H1 (cell line): ENCODE data around the gene TLR5. TPM values are rescaled to one million over a fixed set of nuclear protein-coding genes. Genes with fewer than 3 reads are reported as not detected.

Source experiments
- CTCF ChIA-PET: fragments of 300-600 bp; sonication (Branson Sonifier 250); formaldehyde crosslinking; loops from one replicate; lab custom pipeline; 2021; ENCODE audit not compliant: partially characterized antibody; lab: Charles Lee
- POLR2A ChIA-PET: fragments of 300-600 bp; sonication (Branson Sonifier 250); formaldehyde crosslinking; loops from one replicate; lab custom pipeline; 2021; ENCODE audit warnings: inconsistent platforms; ENCODE audit not compliant: partially characterized antibody; lab: Charles Lee
- DNase-seq, 2 experiments: peaks; one replicate each; pipeline versions ENCODE4 v3.0.0 to v3.0.0-alpha.2; 2010 to 2022; ENCODE audit warnings: low spot score in 2 of 2, low read depth in 1 of 2, mixed read lengths in 1 of 2
- FAIRE-seq: peaks from 2 replicates; lab custom pipeline; 2011; peaks lifted over from hg19 to GRCh38; lab: Jason Lieb, UNC
- H2AFZ ChIP-seq: 2 replicates; pipeline ENCODE4 v1.8.1; 2012; ENCODE audit warnings: low read length, inconsistent platforms
- H2AK5ac ChIP-seq: 2 replicates; pipeline ENCODE4 v1.6.1; 2013; ENCODE audit warnings: low read depth, low read length
- H2BK120ac ChIP-seq: replicated peaks from 2 replicates; pipeline ENCODE3; 2013; ENCODE audit warnings: low read depth, low read length, inconsistent platforms
- H2BK12ac ChIP-seq: 2 replicates; pipeline ENCODE4 v1.6.1; 2013; ENCODE audit warnings: low read depth, low read length
- H2BK15ac ChIP-seq: 2 replicates; pipeline ENCODE4 v1.6.1; 2013; ENCODE audit warnings: low read length
- H2BK20ac ChIP-seq: 2 replicates; pipeline ENCODE4 v1.6.1; 2013; ENCODE audit warnings: low read length
- H2BK5ac ChIP-seq: 2 replicates; pipeline ENCODE4 v1.6.1; 2013; ENCODE audit warnings: low read depth, low read length
- H3K14ac ChIP-seq: 2 replicates; pipeline ENCODE4 v1.6.1; 2013; ENCODE audit warnings: inconsistent platforms; ENCODE audit not compliant: insufficient read length
- H3K18ac ChIP-seq: 2 replicates; pipeline ENCODE4 v1.6.1; 2013; ENCODE audit warnings: low read length; ENCODE audit errors: extremely low read depth
- H3K23ac ChIP-seq: 2 replicates; pipeline ENCODE4 v1.6.1; 2013; ENCODE audit warnings: inconsistent platforms; ENCODE audit not compliant: insufficient read length
- H3K23me2 ChIP-seq: 2 replicates; pipeline ENCODE4 v1.6.1; 2013; ENCODE audit warnings: low read depth, low read length
- H3K27ac ChIP-seq: 2 replicates; pipeline ENCODE4 v1.6.1; 2011; ENCODE audit warnings: low read depth, low read length, inconsistent platforms
- H3K27me3 ChIP-seq, 4 experiments: replicated peaks in 1 of 4; 1 replicate in 1 of 4; 2 replicates in 3 of 4; pipeline versions ENCODE4 v1.6.1 to v1.8.1; 2011 to 2013; ENCODE audit warnings: low read length in 3 of 4, mild to moderate bottlenecking in 3 of 4, inconsistent platforms in 2 of 4, mixed read lengths in 2 of 4, moderate library complexity in 1 of 4; ENCODE audit not compliant: control insufficient read depth in 3 of 4, insufficient read depth in 3 of 4; ENCODE audit errors: extremely low read depth in 1 of 4
- H3K36me3 ChIP-seq, 4 experiments: 2 replicates each; pipeline versions ENCODE4 v1.6.1 to v1.8.1; 2011 to 2013; ENCODE audit warnings: mild to moderate bottlenecking in 4 of 4, low read length in 3 of 4, moderate library complexity in 2 of 4, control low read depth in 1 of 4, inconsistent platforms in 1 of 4; ENCODE audit not compliant: insufficient read depth in 4 of 4, control insufficient read depth in 2 of 4
- H3K4ac ChIP-seq: replicated peaks from 2 replicates; pipeline ENCODE3; 2013; ENCODE audit warnings: low read length, low read depth, mixed read lengths, inconsistent platforms; ENCODE audit not compliant: insufficient read length
- H3K4me1 ChIP-seq, 4 experiments: replicated peaks in 1 of 4; 1 replicate in 1 of 4; 2 replicates in 3 of 4; pipeline versions ENCODE4 v1.6.1 to v1.8.1; 2011 to 2013; ENCODE audit warnings: low read length in 3 of 4, inconsistent platforms in 2 of 4, mixed read lengths in 1 of 4; ENCODE audit not compliant: insufficient read depth in 4 of 4, control insufficient read depth in 3 of 4
- H3K4me2 ChIP-seq, 2 experiments: 2 replicates each; pipeline versions ENCODE4 v1.6.1 to v1.8.1; 2011 to 2013; ENCODE audit warnings: low read depth in 2 of 2, low read length in 2 of 2, control low read depth in 1 of 2, inconsistent platforms in 1 of 2, mild to moderate bottlenecking in 1 of 2; ENCODE audit not compliant: insufficient read depth in 1 of 2
- H3K4me3 ChIP-seq, 4 experiments: fragments of 200-600, 300-600 bp in 1 of 4; sonication (generic), shearing (Covaris generic), sonication (Bioruptor Twin) in 1 of 4; 2 replicates each; pipeline versions ENCODE4 v1.5.1 to v1.8.1; 2011 to 2016; ENCODE audit warnings: low read length in 4 of 4, low read depth in 3 of 4, control low read depth in 2 of 4, inconsistent platforms in 2 of 4, mild to moderate bottlenecking in 2 of 4, mixed read lengths in 1 of 4, moderate library complexity in 1 of 4; ENCODE audit not compliant: insufficient read depth in 2 of 4; ENCODE audit errors: extremely low read depth in 1 of 4
- H3K56ac ChIP-seq: replicated peaks from 2 replicates; pipeline ENCODE3; 2013; ENCODE audit warnings: low read depth, mild to moderate bottlenecking, mixed read lengths, low read length, inconsistent platforms; ENCODE audit not compliant: insufficient read length
- H3K79me1 ChIP-seq: 2 replicates; pipeline ENCODE4 v1.6.1; 2013; ENCODE audit warnings: low read depth, low read length, control low read depth
- H3K79me2 ChIP-seq, 2 experiments: 2 replicates each; pipeline versions ENCODE4 v1.6.1 to v1.8.1; 2012 to 2013; ENCODE audit warnings: low read length in 2 of 2, mild to moderate bottlenecking in 2 of 2, inconsistent platforms in 1 of 2; ENCODE audit not compliant: insufficient read depth in 2 of 2, control insufficient read depth in 1 of 2
- H3K9ac ChIP-seq, 4 experiments: replicated peaks in 1 of 4; 1 replicate in 1 of 4; 2 replicates in 3 of 4; pipeline versions ENCODE4 v1.6.1 to v1.8.1; 2011 to 2013; ENCODE audit warnings: low read depth in 3 of 4, low read length in 3 of 4, control low read depth in 2 of 4, mild to moderate bottlenecking in 2 of 4, moderate library complexity in 2 of 4, inconsistent platforms in 1 of 4; ENCODE audit errors: extremely low read depth in 1 of 4
- H3K9me3 ChIP-seq, 2 experiments: 2 replicates each; pipeline versions ENCODE4 v1.6.1 to v1.8.1; 2012 to 2013; ENCODE audit warnings: mild to moderate bottlenecking in 2 of 2, moderate library complexity in 2 of 2, control low read depth in 1 of 2, inconsistent platforms in 1 of 2, low read depth in 1 of 2, low read length in 1 of 2, mixed read lengths in 1 of 2; ENCODE audit not compliant: insufficient read depth in 2 of 2
- H4K20me1 ChIP-seq, 2 experiments: replicated peaks in 1 of 2; 2 replicates each; pipeline versions ENCODE3 to v1.8.1; 2011 to 2013; ENCODE audit warnings: inconsistent platforms in 2 of 2, low read length in 2 of 2, mild to moderate bottlenecking in 1 of 2; ENCODE audit not compliant: insufficient read depth in 2 of 2, control insufficient read depth in 1 of 2
- H4K5ac ChIP-seq: 2 replicates; pipeline ENCODE4 v1.6.1; 2013; ENCODE audit warnings: low read length, low read depth, mixed read lengths, inconsistent platforms; ENCODE audit not compliant: insufficient read length
- H4K8ac ChIP-seq: 2 replicates; pipeline ENCODE4 v1.8.0; 2013; ENCODE audit warnings: mild to moderate bottlenecking, moderate library complexity, low read length, inconsistent platforms; ENCODE audit not compliant: insufficient read depth; ENCODE audit errors: extremely low read depth
- H4K91ac ChIP-seq: replicated peaks from 2 replicates; pipeline ENCODE3; 2013; ENCODE audit warnings: low read length, mixed read lengths, inconsistent platforms; ENCODE audit not compliant: insufficient read length
- ATF2 ChIP-seq: IDR thresholded peaks from 2 replicates; pipeline ENCODE4 v1.6.1; 2012; ENCODE audit warnings: low read length, inconsistent platforms
- E2F6 ChIP-seq: IDR thresholded peaks from 2 replicates; pipeline ENCODE4 v1.6.1; 2012; ENCODE audit warnings: inconsistent platforms
- JUND ChIP-seq: IDR thresholded peaks from 2 replicates; pipeline ENCODE4 v1.6.1; 2011; ENCODE audit warnings: mild to moderate bottlenecking, improper control_type of control experiment, low read length
- MAX ChIP-seq: IDR thresholded peaks from 2 replicates; pipeline ENCODE4 v1.6.1; 2012; ENCODE audit warnings: inconsistent platforms
- POU5F1 ChIP-seq: IDR thresholded peaks from 2 replicates; pipeline ENCODE4 v1.6.1; 2011; ENCODE audit warnings: low read depth, mild to moderate bottlenecking, low read length, moderate library complexity
- TAF1 ChIP-seq: IDR thresholded peaks from 2 replicates; pipeline ENCODE4 v1.6.1; 2011; ENCODE audit warnings: mild to moderate bottlenecking, low read depth, low read length
- USF2 ChIP-seq: IDR thresholded peaks from 2 replicates; pipeline ENCODE4 v1.6.1; 2011; ENCODE audit warnings: low read length, improper control_type of control experiment
- WGBS, 2 experiments: shearing (Covaris generic) in 1 of 2; methylation state at CpG; one replicate each; pipeline versions ENCODE4 v1.1.6 to v1.1.7; 2013 to 2015; ENCODE audit warnings: low lambda C conversion rate in 2 of 2, mixed read lengths in 2 of 2, inconsistent platforms in 1 of 2, low coverage in 1 of 2, missing lambda C conversion rate in 1 of 2; ENCODE audit not compliant: insufficient replicate concordance in 2 of 2, insufficient coverage in 1 of 2, insufficient read length in 1 of 2; ENCODE audit errors: extremely low coverage in 1 of 2, missing lambda C conversion rate in 1 of 2; 5-methylcytosine and 5-hydroxymethylcytosine counted together
- polyA plus RNA-seq, 7 experiments: library from polyadenylated mRNA; depleted of rRNA in 3 of 7; stranded (reverse) in 5 of 7; unstranded in 2 of 7; fragments of >200 nt in 5 of 7; fragments of 200-250 nt in 2 of 7; gene quantifications; 1 replicate in 5 of 7; 2 replicates in 1 of 7; 4 replicates in 1 of 7; pipeline versions ENCODE4 v1.2.1 to v1.2.3, GENCODE V29; 2011 to 2013; ENCODE audit warnings: missing spikeins in 2 of 7, mixed read lengths in 2 of 7
- total RNA-seq: library from RNA; stranded (reverse); fragmentation: NEBNext Ultra II Directional; extraction: Animal tissue kit (Norgen Biotek cat#: 25700); gene quantifications from 2 replicates; pipeline ENCODE4 v1.2.1, GENCODE V29; 2021

The TLR5 gene
- total and polyA plus RNA-seq, 2 of the 8 experiments (the other 6 are each of a cell fraction or from before 2014, with no cell fraction given): 0.35 to 0.74 TPM

GRCh38 chr1:223081181-223081994 lies 61.7 kb downstream of the TLR5 start:
- Histone ChIP-seq H3K9me3 (no peaks in the 10 kb centered on the region), H3K56ac (no peak overlapping the region), H2BK5ac (peak overlapping the region; percentile 29; the same call in 1 of the 2 replicates), H3K27ac (no peak overlapping the region), H2BK15ac (peak overlapping the region; percentile 95), H3K23ac (no peak overlapping the region), H3K14ac (no peak overlapping the region), H4K91ac (peak overlapping the region; percentile 12), H3K4me2 (peak overlapping the region in 1 of 2 experiments; percentile 39; a peak in 2 of 4 replicates), H3K4me1 (peaks cover 0 to 2% (median under 1%) of the 10 kb centered on the region in 4 experiments; a peak in 1 of 7 replicates), H3K79me2 (no peaks in the 10 kb centered on the region), H4K20me1 (no peaks in the 10 kb centered on the region), H4K5ac (peak overlapping the region; percentile 50), H3K4me3 (no peak overlapping the region), H3K27me3 (peaks cover 0 to 5% (median 0%) of the 10 kb centered on the region in 4 experiments; a peak in 1 of 7 replicates), H2BK12ac (peak overlapping the region; percentile 91; the same call in 1 of the 2 replicates), H2BK120ac (no peak overlapping the region), H2BK20ac (no peak overlapping the region; the same call in 1 of the 2 replicates), H2AK5ac (no peak overlapping the region), H3K23me2 (no peaks in the 10 kb centered on the region), H2AFZ (0 out of 2 replicates have a peak overlapping the region, but pooled peaks have one; percentile 83), H3K79me1 (no peaks in the 10 kb centered on the region), H3K18ac (no peak overlapping the region; the same call in 1 of the 2 replicates), H3K4ac (no peak overlapping the region), H4K8ac (no peak overlapping the region), H3K9ac (no peak overlapping the region), H3K36me3 (no peaks in the 10 kb centered on the region)
- 18% methylated on average over 31 of the region's 33 CpGs; no CpG with 5 or more reads in 1 of the 2 experiments for WGBS, 2 experiments
- no peak for FAIRE-seq
- CTCF ChIA-PET: interaction anchor here (0.6 to 18.1 kb wide), 27 partner anchors 8 to 331 kb away, joined by 3 to 163 read pairs (median 4); no protein-coding TSS in a partner anchor
- POLR2A ChIA-PET: interaction anchor here (0.9 to 3.9 kb wide), 8 partner anchors 8 to 70 kb away, joined by 3 to 29 read pairs (median 10); no protein-coding TSS in a partner anchor
- DNase-seq: peak; percentile 89 to 90
- 0 out of 2 replicates have a peak, but pooled peaks have one; percentile 43 for TF ChIP-seq JUND
- peak; percentile 21; the same call in 1 of the 2 replicates for TF ChIP-seq MAX
- no peak for TF ChIP-seq E2F6
- peak; percentile 39; the same call in 1 of the 2 replicates for TF ChIP-seq TAF1
- TF ChIP-seq POU5F1: no peak
- no peak for TF ChIP-seq ATF2
- no peak for TF ChIP-seq USF2
